Activated T-helper 1 cell treated with Interleukin-2 at 50 U/mL for 16 hours (primary cell): ENCODE results near the gene LUZP2.
"Not testable (repeated sequence)": the region's sequence is repeated elsewhere in the genome, so short reads cannot be mapped to it uniquely, and the experiment has no call there.

Source experiments
- DNase-seq: peaks from one replicate; pipeline ENCODE4 v3.0.0-alpha.2; 2020; ENCODE audit warnings: low read depth

LUZP2 gene

GRCh38 chr11:24820541-24820940 is 323.7 kb downstream of the LUZP2 start:
- no peak for DNase-seq

- no peak for DNase-seq
Observed at GRCh38 chr11:24828938-24829605, 332.2 kb downstream of the LUZP2 start.

- no peak for DNase-seq
Observed at GRCh38 chr11:24833573-24833972, 336.7 kb downstream of the LUZP2 start.

DNA sequence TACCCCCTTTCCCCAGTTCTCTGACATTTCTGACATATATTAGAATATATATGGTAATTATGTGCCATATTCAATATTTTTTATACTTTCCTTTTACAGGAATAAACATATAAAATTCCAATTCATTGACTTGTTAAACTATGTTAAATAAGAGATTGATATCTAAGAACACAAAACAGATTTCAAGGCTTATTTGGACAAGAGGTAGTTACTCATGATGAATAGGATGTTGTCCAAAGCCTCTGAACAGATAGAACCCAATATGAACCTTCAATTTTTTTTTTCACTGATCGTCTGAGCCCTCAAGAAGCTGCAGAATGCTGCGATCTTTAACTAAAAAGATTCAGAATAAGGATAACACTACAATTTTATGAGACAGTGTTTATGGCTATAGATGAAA is 340.3 kb downstream of the LUZP2 start:
- no peak for DNase-seq

- DNase-seq, result no peak
Observed at GRCh38 chr11:24842308-24842707, 345.5 kb downstream of the LUZP2 start.

GRCh38 chr11:24844406-24844805 is 347.6 kb downstream of the LUZP2 start:
- no peak for DNase-seq

DNA sequence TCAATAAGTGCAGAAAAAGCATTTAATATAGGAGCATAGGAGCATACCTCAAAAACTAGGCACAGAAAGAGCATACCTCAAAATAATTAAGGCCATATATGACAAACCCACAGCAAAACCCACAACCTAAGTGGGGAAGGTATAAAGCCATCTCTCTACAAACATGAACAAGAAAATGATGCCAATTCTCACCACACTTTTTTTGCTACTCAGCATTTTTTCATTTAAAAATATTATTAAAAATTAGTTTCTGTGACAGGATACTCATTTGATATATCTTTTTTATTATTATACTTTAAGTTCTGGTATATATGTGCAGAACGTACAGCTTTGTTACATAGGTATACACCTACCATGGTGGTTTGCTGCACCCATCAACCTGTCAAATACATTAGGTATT is 352.0 kb downstream of the LUZP2 start:
- DNase-seq, result no peak

- DNase-seq, result no peak
Observed at GRCh38 chr11:24855951-24856350, 359.1 kb downstream of the LUZP2 start.

GRCh38 chr11:24859801-24860300 is 363.0 kb downstream of the LUZP2 start:
- no peak for DNase-seq

GRCh38 chr11:24861440-24861839 is 364.6 kb downstream of the LUZP2 start:
- no peak for DNase-seq

GRCh38 chr11:24866743-24867142 is 369.9 kb downstream of the LUZP2 start:
- DNase-seq, result no peak

DNA sequence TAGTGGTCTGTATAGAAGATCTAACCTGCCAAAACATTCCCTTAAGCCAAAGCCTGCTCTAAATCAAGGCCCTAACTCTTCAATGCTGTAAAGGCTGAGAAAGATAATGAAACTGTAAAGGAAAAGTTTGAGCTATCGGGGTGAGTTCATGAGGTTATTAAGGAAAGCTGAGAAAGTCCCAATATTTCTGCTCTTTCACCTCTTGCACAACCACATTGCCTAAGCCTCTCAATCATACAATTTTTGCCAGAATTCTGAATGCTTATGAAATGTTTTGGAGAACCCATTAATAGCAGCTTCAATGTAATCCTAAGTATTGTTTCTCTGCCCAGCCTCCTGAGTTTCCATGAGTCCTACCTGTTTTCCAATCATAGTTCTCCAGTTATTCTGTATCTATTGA is 373.2 kb downstream of the LUZP2 start:
- DNase-seq, result no peak

DNA sequence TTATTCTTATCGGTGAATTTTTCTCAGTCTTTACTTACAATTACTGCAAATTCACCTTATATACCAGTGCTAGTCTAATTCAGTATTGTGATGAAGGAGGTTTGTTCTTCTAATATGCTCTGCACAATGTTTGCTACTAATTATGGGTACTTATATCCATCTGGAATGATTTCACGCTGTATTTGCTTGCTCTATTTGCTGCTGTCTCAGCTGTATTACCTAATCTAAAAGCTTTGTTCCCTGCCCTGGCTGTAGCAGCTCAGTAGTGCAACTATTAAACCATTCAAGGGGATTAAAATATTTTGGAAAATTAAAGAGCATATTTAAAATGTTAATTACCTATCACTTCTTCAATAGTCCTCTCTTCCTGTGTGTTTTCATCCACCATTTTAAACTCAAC is 375.3 kb downstream of the LUZP2 start:
- DNase-seq, result no peak

GRCh38 chr11:24872651-24873311 is 375.9 kb downstream of the LUZP2 start:
- no peak for DNase-seq

- DNase-seq, result no peak
Observed at GRCh38 chr11:24880962-24881361, 384.1 kb downstream of the LUZP2 start.

GRCh38 chr11:24885580-24886173 is 388.8 kb downstream of the LUZP2 start:
- no peak for DNase-seq

DNA sequence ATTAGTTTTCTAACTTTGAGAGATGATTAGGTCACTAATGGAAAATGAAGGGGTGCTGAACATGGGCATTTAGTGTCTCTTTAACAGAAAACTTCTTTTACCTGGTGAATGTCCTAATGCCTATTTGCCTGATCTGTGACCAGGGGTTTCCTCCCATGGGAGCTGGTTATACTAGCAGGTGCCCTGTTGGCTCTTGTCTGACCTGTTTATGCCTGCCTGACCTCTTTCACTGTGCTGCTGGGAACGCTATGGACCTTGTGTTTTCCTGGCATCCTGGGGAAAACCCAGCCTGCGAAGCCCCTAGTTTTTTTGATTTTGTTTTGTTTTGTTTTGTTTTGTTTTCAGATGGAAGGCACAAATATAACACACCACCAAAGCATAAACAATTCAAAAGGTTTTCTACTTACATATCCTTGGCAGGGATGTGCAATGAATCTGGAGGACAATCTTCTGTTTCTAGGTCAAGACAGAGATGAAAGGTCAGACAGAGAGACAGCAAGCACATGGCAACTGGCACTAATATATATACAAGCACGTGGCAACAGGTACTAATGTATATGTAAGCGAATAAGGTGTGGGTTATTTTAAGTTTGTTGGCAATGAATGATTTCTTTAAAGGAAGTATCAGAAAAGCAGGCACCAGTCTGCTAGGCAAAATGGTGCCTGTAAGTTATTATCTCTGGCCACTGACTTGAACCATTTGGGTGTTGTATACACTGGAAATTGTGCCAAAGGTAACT is 390.2 kb downstream of the LUZP2 start:
- no peak for DNase-seq

GRCh38 chr11:24890426-24890825 is 393.6 kb downstream of the LUZP2 start:
- DNase-seq, result no peak

DNA sequence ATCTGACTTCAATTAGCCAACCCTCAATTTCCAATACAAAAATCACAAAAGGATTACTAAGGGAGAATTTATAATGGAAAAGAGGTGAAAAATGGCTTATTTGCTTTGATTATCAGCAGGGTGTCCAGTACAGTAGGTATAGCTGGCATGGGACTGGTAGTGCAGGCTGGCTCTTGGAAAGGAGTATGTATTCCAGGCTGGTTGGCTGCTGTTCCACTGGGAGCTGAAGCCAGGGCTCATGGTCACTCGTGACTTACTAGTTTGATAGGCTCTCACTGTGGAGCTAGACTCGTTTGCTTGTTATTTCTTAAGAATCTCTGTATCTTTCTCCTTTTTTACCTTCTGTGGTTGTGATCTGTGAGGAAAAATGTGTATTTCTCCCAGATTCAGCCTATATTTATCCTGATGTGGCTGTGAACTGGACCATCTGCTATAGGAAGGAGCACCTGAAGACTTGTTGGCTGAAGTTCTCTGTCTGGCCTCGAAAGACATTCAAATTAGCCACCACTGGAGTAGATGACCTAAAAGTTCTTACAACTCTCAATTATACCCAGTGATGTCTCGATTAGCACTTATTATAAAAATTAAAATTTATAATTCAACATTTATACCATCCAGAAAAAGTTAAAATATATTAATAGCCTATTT is 395.1 kb downstream of the LUZP2 start:
- DNase-seq, result not testable (repeated sequence)

GRCh38 chr11:24896118-24896835 is 399.4 kb downstream of the LUZP2 start:
- no peak for DNase-seq

GRCh38 chr11:24900514-24900913 is 403.7 kb downstream of the LUZP2 start:
- no peak for DNase-seq
